IMR-90 (cell line): ENCODE results near the gene ACADM. TPM values are rescaled to one million over a fixed set of nuclear protein-coding genes. Genes with fewer than 3 reads are reported as not detected.

Source experiments
- ATAC-seq: fragments of 200-7000 bp; cut with Tn5 transposase; 2 replicates; pipeline ENCODE4 v1.9.1; 2020; ENCODE audit warnings: low read depth, mild to moderate bottlenecking, moderate library complexity
- BruUV-seq: library from RNA; stranded (reverse); fragments of 400-500 nt; replicated peaks from 2 replicates; lab custom pipeline; 2021; lab: Mats Ljungman, UMichigan
- CTCF ChIA-PET: fragments of 300-600 bp; formaldehyde crosslinking; extraction: SDS; loops from one replicate; lab custom pipeline; 2021; ENCODE audit warnings: antibody characterized with exemption; lab: Yijun Ruan, JAX
- POLR2A ChIA-PET: fragments of 300-600 bp; sonication (Branson Sonifier 250); formaldehyde crosslinking; loops from one replicate; lab custom pipeline; 2022; ENCODE audit warnings: antibody characterized with exemption; ENCODE audit not compliant: unreplicated experiment; lab: Charles Lee
- DNase-seq: peaks from one replicate; pipeline ENCODE4 v3.0.0; 2013
- H2AFZ ChIP-seq: replicated peaks from 2 replicates; pipeline ENCODE3; 2013; ENCODE audit warnings: low read length, mild to moderate bottlenecking; ENCODE audit not compliant: poor library complexity
- H2AK5ac ChIP-seq: 2 replicates; pipeline ENCODE4 v1.6.1; 2013; ENCODE audit warnings: low read depth, low read length, inconsistent platforms
- H2AK9ac ChIP-seq: replicated peaks from 2 replicates; pipeline ENCODE3; 2013; ENCODE audit warnings: mild to moderate bottlenecking, low read depth, low read length, moderate library complexity; ENCODE audit not compliant: poor library complexity
- H2BK120ac ChIP-seq: 2 replicates; pipeline ENCODE4 v1.6.1; 2013; ENCODE audit warnings: low read depth, low read length, inconsistent platforms
- H2BK15ac ChIP-seq: 3 replicates; pipeline ENCODE4 v1.6.1; 2013; ENCODE audit warnings: low read depth, low read length, inconsistent platforms
- H2BK20ac ChIP-seq: 2 replicates; pipeline ENCODE4 v1.6.1; 2013; ENCODE audit warnings: low read depth, mild to moderate bottlenecking, inconsistent platforms, low read length, moderate library complexity
- H2BK5ac ChIP-seq: 2 replicates; pipeline ENCODE4 v1.6.1; 2013; ENCODE audit warnings: mild to moderate bottlenecking, low read depth, low read length, inconsistent platforms; ENCODE audit not compliant: poor library complexity, severe bottlenecking
- H3K14ac ChIP-seq: replicated peaks from 2 replicates; pipeline ENCODE4 v1.6.1; 2013; ENCODE audit warnings: low read depth, low read length, inconsistent platforms
- H3K18ac ChIP-seq: 2 replicates; pipeline ENCODE4 v1.6.1; 2013; ENCODE audit warnings: low read depth, low read length, control low read depth
- H3K23ac ChIP-seq: 2 replicates; pipeline ENCODE4 v1.6.1; 2013; ENCODE audit warnings: low read depth, low read length, inconsistent platforms
- H3K27ac ChIP-seq: 2 replicates; pipeline ENCODE4 v1.5.1; 2013; ENCODE audit warnings: mild to moderate bottlenecking, control low read depth, low read length; ENCODE audit not compliant: insufficient read depth
- H3K27me3 ChIP-seq: 2 replicates; pipeline ENCODE4 v1.6.1; 2013; ENCODE audit warnings: low read length; ENCODE audit not compliant: control insufficient read depth, insufficient read depth
- H3K36me3 ChIP-seq: 2 replicates; pipeline ENCODE4 v1.6.1; 2013; ENCODE audit warnings: low read length, mixed read lengths; ENCODE audit not compliant: control insufficient read depth, insufficient read depth
- H3K4ac ChIP-seq: 2 replicates; pipeline ENCODE4 v1.6.1; 2013; ENCODE audit warnings: low read depth, low read length, inconsistent platforms
- H3K4me1 ChIP-seq: 2 replicates; pipeline ENCODE4 v1.6.1; 2013; ENCODE audit warnings: low read length, mixed read lengths; ENCODE audit not compliant: control insufficient read depth, insufficient read depth
- H3K4me2 ChIP-seq: 2 replicates; pipeline ENCODE4 v1.6.1; 2013; ENCODE audit warnings: low read depth, mild to moderate bottlenecking, control low read depth, low read length, moderate library complexity
- H3K4me3 ChIP-seq: 2 replicates; pipeline ENCODE4 v1.5.1; 2013; ENCODE audit warnings: low read depth, mild to moderate bottlenecking, control low read depth, low read length, moderate library complexity; ENCODE audit not compliant: insufficient read depth
- H3K56ac ChIP-seq: 2 replicates; pipeline ENCODE4 v1.6.1; 2013; ENCODE audit warnings: low read length, inconsistent platforms; ENCODE audit not compliant: insufficient read depth; ENCODE audit errors: extremely low read depth
- H3K79me1 ChIP-seq, 2 experiments: 2 replicates each; pipeline ENCODE4 v1.6.1; 2013; ENCODE audit warnings: low read length in 2 of 2, inconsistent platforms in 1 of 2, low read depth in 1 of 2
- H3K9ac ChIP-seq: 2 replicates; pipeline ENCODE4 v1.6.1; 2013; ENCODE audit warnings: low read depth, low read length, control low read depth
- H3K9me1 ChIP-seq: 2 replicates; pipeline ENCODE4 v1.6.1; 2013; ENCODE audit warnings: low read length, inconsistent platforms; ENCODE audit not compliant: insufficient read depth
- H3K9me3 ChIP-seq: 2 replicates; pipeline ENCODE4 v1.6.1; 2013; ENCODE audit warnings: low read length; ENCODE audit not compliant: control insufficient read depth, insufficient read depth
- H4K20me1 ChIP-seq: 2 replicates; pipeline ENCODE4 v1.6.1; 2013; ENCODE audit warnings: low read length, inconsistent platforms; ENCODE audit not compliant: insufficient read depth
- H4K5ac ChIP-seq: 2 replicates; pipeline ENCODE4 v1.6.1; 2013; ENCODE audit warnings: mild to moderate bottlenecking, low read depth, low read length, control low read depth
- H4K8ac ChIP-seq, 2 experiments: 2 replicates each; pipeline ENCODE4 v1.6.1; 2013; ENCODE audit warnings: low read depth in 2 of 2, low read length in 2 of 2, control low read depth in 1 of 2, inconsistent platforms in 1 of 2
- H4K91ac ChIP-seq: 2 replicates; pipeline ENCODE4 v1.6.1; 2013; ENCODE audit warnings: low read depth, low read length, inconsistent platforms; ENCODE audit not compliant: insufficient read depth
- BHLHE40 ChIP-seq: fragments of 150-350 bp; IDR thresholded peaks from 2 replicates; pipeline ENCODE4 v1.6.1; 2016; ENCODE audit warnings: mild to moderate bottlenecking, low read depth, low read length
- CHD1 ChIP-seq: IDR thresholded peaks from 2 replicates; pipeline ENCODE4 v1.6.1; 2012; ENCODE audit warnings: low read depth, low read length, improper control_type of control experiment
- MAFK ChIP-seq: IDR thresholded peaks from 2 replicates; pipeline ENCODE4 v1.6.1; 2012; ENCODE audit warnings: low read depth, low read length, improper control_type of control experiment
- MXI1 ChIP-seq: IDR thresholded peaks from 2 replicates; pipeline ENCODE4 v1.6.1; 2012; ENCODE audit warnings: low read depth, mild to moderate bottlenecking, low read length, moderate library complexity, borderline replicate concordance
- WGBS, 2 experiments: methylation state at CpG; one replicate each; pipeline versions ENCODE4 v1.1.5 to v1.1.7; 2013; ENCODE audit warnings: missing lambda C conversion rate in 2 of 2; ENCODE audit not compliant: insufficient read length in 1 of 2; ENCODE audit errors: extremely low coverage in 2 of 2; 5-methylcytosine and 5-hydroxymethylcytosine counted together
- dilution Hi-C: fragments of 300-500 bp; cut with HindIII; formaldehyde crosslinking; loops from one replicate; pipeline ENCODE4 v1.14.3; 2018; ENCODE audit warnings: low sequenced_read_pairs; ENCODE audit not compliant: unreplicated experiment
- in situ Hi-C: fragments of 300-500 bp; cut with MboI; formaldehyde crosslinking; loops from 3 replicates; pipeline ENCODE4 v1.14.3; 2019; ENCODE audit warnings: low sequenced_read_pairs, inconsistent platforms, mixed read lengths
- intact Hi-C: fragments of 100-400 bp; cut with micrococcal nuclease; formaldehyde crosslinking; loops from 2 replicates; pipeline ENCODE4 v1.10.0; 2022
- polyA plus RNA-seq, 3 experiments: library from polyadenylated mRNA; depleted of rRNA; stranded (reverse); fragments of >200 nt; gene quantifications; 2 replicates each; pipeline ENCODE4 v1.2.3, GENCODE V29; 2012; ENCODE audit warnings: low replicate concordance in 1 of 3
- total RNA-seq: library from RNA; depleted of rRNA; stranded (reverse); fragments of >200 nt; gene quantifications from 2 replicates; pipeline ENCODE4 v1.2.3, GENCODE V29; 2012

Gene ACADM
- total and polyA plus RNA-seq, 2 of the 4 experiments (the other 2 are of a cell fraction), result 8.6 to 18.5 TPM

GRCh38 chr1:75708910-75709309 is 15.6 kb upstream of the ACADM start:
- Histone ChIP-seq H3K18ac (no peak overlapping the region), H2BK120ac (no peak overlapping the region), H2AFZ (no peak overlapping the region), H3K4me1 (no peaks in the 10 kb centered on the region), H3K4me2 (no peak overlapping the region), H3K9me3 (no peaks in the 10 kb centered on the region), H3K23ac (no peak overlapping the region), H2BK5ac (no peak overlapping the region), H3K27me3 (no peaks in the 10 kb centered on the region), H4K20me1 (no peaks in the 10 kb centered on the region), H3K14ac (no peak overlapping the region), H4K91ac (no peak overlapping the region), H3K36me3 (no peaks in the 10 kb centered on the region), H3K4ac (no peak overlapping the region), H3K79me1 (no peaks in the 10 kb centered on the region), H3K4me3 (no peak overlapping the region), H2BK15ac (no peak overlapping the region), H2BK20ac (no peak overlapping the region), H4K8ac (no peak overlapping the region), H3K27ac (no peak overlapping the region), H4K5ac (no peak overlapping the region), H2AK9ac (no peak overlapping the region), H2AK5ac (no peak overlapping the region), H3K56ac (no peak overlapping the region), H3K9me1 (no peaks in the 10 kb centered on the region), H3K9ac (no peak overlapping the region)
- dilution Hi-C loops, result no loop called here
- no peak for ATAC-seq
- no peak for TF ChIP-seq MAFK
- no peak for TF ChIP-seq CHD1
- no peak for TF ChIP-seq MXI1
- no peak for TF ChIP-seq BHLHE40
- ChIA-PET CTCF (no interaction called here), POLR2A (no interaction called here)
- WGBS, 2 experiments, result no CpG with 5 or more reads among the region's 2 CpGs
- BruUV-seq, result no TSS peak
- intact Hi-C loops, result no loop called here
- DNase-seq, result no peak
- in situ Hi-C loops, result no loop called here
